B cell (primary cell): Measurements from ENCODE around the gene TMEM81. TPM values are rescaled to one million over a fixed set of nuclear protein-coding genes. Genes with fewer than 3 reads are reported as not detected.

Experiments
- ATAC-seq: fragments of 200-7000 bp; cut with Tn5 transposase; one replicate; pipeline ENCODE4 v1.10.0; 2021; ENCODE audit warnings: low read depth, mild to moderate bottlenecking, moderate number of reproducible peaks, moderate library complexity
- CTCF ChIA-PET: fragments of 350-600 bp; sonication (Branson Sonifier 250); formaldehyde crosslinking; loops from one replicate; lab custom pipeline; 2021; ENCODE audit warnings: antibody characterized with exemption, inconsistent platforms; lab: Charles Lee
- POLR2A ChIA-PET: fragments of 350-600 bp; sonication (Branson Sonifier 250); formaldehyde crosslinking; loops from one replicate; lab custom pipeline; 2021; ENCODE audit warnings: antibody characterized with exemption; lab: Charles Lee
- DNase-seq: peaks from one replicate; pipeline ENCODE4 v3.0.0; 2013
- H2AFZ ChIP-seq: 2 replicates; pipeline ENCODE4 v1.6.1; 2012; ENCODE audit warnings: mild to moderate bottlenecking, low read depth, low read length; ENCODE audit not compliant: insufficient read depth, poor library complexity, severe bottlenecking
- H3K27ac ChIP-seq, 2 donors: 1 replicate in 1 of 2; 2 replicates in 1 of 2; pipeline ENCODE4 v1.5.1; 2012 to 2013; ENCODE audit warnings: low read length in 2 of 2, mild to moderate bottlenecking in 2 of 2, moderate library complexity in 1 of 2
- H3K27me3 ChIP-seq, 4 experiments: fragments of 200-600 bp in 1 of 4; sonication (generic) in 1 of 4; replicated peaks in 1 of 4; 1 replicate in 2 of 4; 2 replicates in 2 of 4; pipeline versions ENCODE4 v1.6.1 to v1.7.0; 2013 to 2016; ENCODE audit warnings: low read length in 3 of 4, mild to moderate bottlenecking in 2 of 4, mixed read lengths in 1 of 4, moderate library complexity in 1 of 4; ENCODE audit not compliant: insufficient read depth in 4 of 4, control insufficient read depth in 3 of 4; ENCODE audit errors: control extremely low read depth in 1 of 4
- H3K36me3 ChIP-seq, 2 experiments: replicated peaks in 1 of 2; 1 replicate in 1 of 2; 2 replicates in 1 of 2; pipeline versions ENCODE4 v1.6.1 to v1.7.1; 2013; ENCODE audit warnings: low read length in 1 of 2; ENCODE audit not compliant: insufficient read depth in 2 of 2, control insufficient read depth in 1 of 2; ENCODE audit errors: control extremely low read depth in 1 of 2, extremely low read depth in 1 of 2
- H3K4me1 ChIP-seq, 2 donors: fragments of 200-600 bp in 1 of 2; sonication (generic) in 1 of 2; 1 replicate in 1 of 2; 2 replicates in 1 of 2; pipeline versions ENCODE4 v1.5.1 to v1.6.1; 2013 to 2017; ENCODE audit warnings: low read length in 2 of 2; ENCODE audit not compliant: control insufficient read depth in 2 of 2, insufficient read depth in 2 of 2
- H3K4me2 ChIP-seq: replicated peaks from 2 replicates; pipeline ENCODE3; 2012; ENCODE audit warnings: mild to moderate bottlenecking, low read depth, low read length; ENCODE audit not compliant: poor library complexity, severe bottlenecking
- H3K4me3 ChIP-seq, 5 experiments: fragments of 200-600 bp in 1 of 5; sonication (generic) in 1 of 5; 1 replicate in 3 of 5; 2 replicates in 2 of 5; pipeline versions ENCODE4 v1.5.1 to v1.7.0; 2011 to 2016; ENCODE audit warnings: low read length in 4 of 5, mild to moderate bottlenecking in 4 of 5, low read depth in 2 of 5, control low read depth in 1 of 5, moderate library complexity in 1 of 5; ENCODE audit not compliant: insufficient read depth in 1 of 5; ENCODE audit errors: control extremely low read depth in 1 of 5, extremely low read depth in 1 of 5
- H3K79me2 ChIP-seq: fragments of 200-600 bp; sonication (generic); one replicate; pipeline ENCODE4 v1.6.0; 2016; ENCODE audit warnings: low read length; ENCODE audit not compliant: control insufficient read depth, insufficient read depth
- H3K9ac ChIP-seq: fragments of 200-600 bp; sonication (generic); 2 replicates; pipeline ENCODE4 v1.6.1; 2017; ENCODE audit warnings: mild to moderate bottlenecking, low read length, moderate library complexity
- H3K9me3 ChIP-seq, 3 donors: one replicate each; pipeline versions ENCODE4 v1.6.1 to v1.7.1; 2013; ENCODE audit warnings: low read length in 2 of 3; ENCODE audit not compliant: control insufficient read depth in 2 of 3, insufficient read depth in 1 of 3; ENCODE audit errors: control extremely low read depth in 1 of 3
- H4K20me1 ChIP-seq: 2 replicates; pipeline ENCODE4 v1.6.0; 2012; ENCODE audit warnings: mild to moderate bottlenecking, low read length; ENCODE audit not compliant: insufficient read depth, control insufficient read depth, poor library complexity, severe bottlenecking
- H3K27ac Mint-ChIP-seq: one replicate; pipeline ENCODE4 v1.8.0; 2021; ENCODE audit warnings: mixed read lengths
- H3K27me3 Mint-ChIP-seq: one replicate; pipeline ENCODE4 v1.8.0; 2021; ENCODE audit warnings: mixed read lengths
- H3K4me1 Mint-ChIP-seq: one replicate; pipeline ENCODE4 v1.8.0; 2021; ENCODE audit warnings: mixed read lengths
- H3K4me3 Mint-ChIP-seq: one replicate; pipeline ENCODE4 v1.8.0; 2021; ENCODE audit warnings: mixed read lengths
- H3K9me3 Mint-ChIP-seq: one replicate; pipeline ENCODE4 v1.8.0; 2022; ENCODE audit warnings: mixed read lengths; ENCODE audit not compliant: insufficient read depth
- CTCF ChIP-seq: fragments of 200-600 bp; IDR thresholded peaks from one replicate; pipeline ENCODE4 v1.8.0; 2022; ENCODE audit warnings: antibody characterized with exemption, mild to moderate bottlenecking
- EZH2 ChIP-seq: IDR thresholded peaks from 2 replicates; pipeline ENCODE4 v1.6.1; 2012; ENCODE audit warnings: borderline replicate concordance, low read depth, mild to moderate bottlenecking, moderate library complexity, low read length; ENCODE audit not compliant: insufficient read depth, poor library complexity, severe bottlenecking
- WGBS: methylation state at CpG from one replicate; pipeline ENCODE4 v1.1.5; 2013; ENCODE audit warnings: missing lambda C conversion rate; ENCODE audit not compliant: insufficient coverage; 5-methylcytosine and 5-hydroxymethylcytosine counted together
- intact Hi-C: fragments of 100-400 bp; cut with micrococcal nuclease; formaldehyde crosslinking; loops from one replicate; pipeline ENCODE4 v1.10.0; 2022
- polyA plus RNA-seq: library from polyadenylated mRNA; depleted of rRNA; stranded (reverse); fragments of >200 nt; gene quantifications from 2 replicates; pipeline ENCODE4 v1.2.3, GENCODE V29; 2012
- total RNA-seq, 2 donors: library from RNA; stranded (reverse); fragments of 120-200 nt in 1 of 2; gene quantifications; 1 replicate in 1 of 2; 2 replicates in 1 of 2; pipeline versions ENCODE4 v1.2.3 to v1.2.4, GENCODE V29; 2013 to 2022

The TMEM81 gene
- total and polyA plus RNA-seq, 2 donors (not counting 1 experiment from before 2014, with no cell fraction given), result 3.0 to 6.2 TPM

GRCh38 chr1:205074513-205074912 lies 9.7 kb downstream of the TMEM81 start:
- Histone ChIP-seq H3K27me3 (no peaks in the 10 kb centered on the region), H3K27ac (no peak overlapping the region), H3K36me3 (no peaks in the 10 kb centered on the region), H3K4me1 (no peaks in the 10 kb centered on the region), H3K79me2 (no peaks in the 10 kb centered on the region), H3K4me2 (no peak overlapping the region), H2AFZ (no peak overlapping the region), H3K9ac (no peak overlapping the region), H3K9me3 (no peaks in the 10 kb centered on the region), H3K4me3 (no peak overlapping the region), H4K20me1 (no peaks in the 10 kb centered on the region)
- DNase-seq (no peak), ATAC-seq (no peak)
- Mint-ChIP-seq H3K27ac (no peak overlapping the region), H3K4me3 (no peak overlapping the region), H3K9me3 (no peaks in the 10 kb centered on the region), H3K4me1 (no peaks in the 10 kb centered on the region), H3K27me3 (no peaks in the 10 kb centered on the region)
- 90% methylated on average over 7 of the region's 7 CpGs for WGBS
- intact Hi-C loops, result no loop called here
- ChIA-PET CTCF (interaction anchor here (1.4 to 1.6 kb wide), 2 partner anchors 12 to 13 kb away, joined by 3 read pairs; no protein-coding TSS in a partner anchor), POLR2A (no interaction called here)
- TF ChIP-seq EZH2, result no peak
- no peak for TF ChIP-seq CTCF

- H3K36me3 ChIP-seq, result no peaks in the 10 kb centered on the region
- no peaks in the 10 kb centered on the region for H3K79me2 ChIP-seq
- H3K27ac Mint-ChIP-seq, result no peak overlapping the region
- no peaks in the 10 kb centered on the region for H3K27me3 ChIP-seq
- ChIA-PET CTCF (interaction anchor here (1.4 to 1.6 kb wide), 2 partner anchors 11 to 12 kb away, joined by 3 read pairs; no protein-coding TSS in a partner anchor), POLR2A (no interaction called here)
- intact Hi-C loops, result no loop called here
- WGBS, result 97% methylated on average over 9 of the region's 11 CpGs
- H3K9ac ChIP-seq, result no peak overlapping the region
- H3K4me1 ChIP-seq, result no peaks in the 10 kb centered on the region
- H3K4me3 Mint-ChIP-seq, result no peak overlapping the region
- TF ChIP-seq EZH2, result no peak
- no peak for TF ChIP-seq CTCF
- DNase-seq (no peak), ATAC-seq (no peak)
- H3K4me1 Mint-ChIP-seq, result no peaks in the 10 kb centered on the region
- H3K27me3 Mint-ChIP-seq, result no peaks in the 10 kb centered on the region
- no peak overlapping the region for H3K4me2 ChIP-seq
- H3K9me3 ChIP-seq, result no peaks in the 10 kb centered on the region
- no peak overlapping the region for H3K27ac ChIP-seq
- no peak overlapping the region for H2AFZ ChIP-seq
- no peak overlapping the region for H3K4me3 ChIP-seq
- H3K9me3 Mint-ChIP-seq, result no peaks in the 10 kb centered on the region
- H4K20me1 ChIP-seq, result no peaks in the 10 kb centered on the region
Observed at GRCh38 chr1:205074084-205074483, 10.2 kb downstream of the TMEM81 start.
